Embryonic facial prominence (tissue), 1 donor: ENCODE data around the gene KIF26B.

Experiments used
- DNase-seq: peaks from one replicate; pipeline ENCODE4 v3.0.0-alpha.2; 2016; ENCODE audit errors: extremely low spot score

KIF26B gene

DNA sequence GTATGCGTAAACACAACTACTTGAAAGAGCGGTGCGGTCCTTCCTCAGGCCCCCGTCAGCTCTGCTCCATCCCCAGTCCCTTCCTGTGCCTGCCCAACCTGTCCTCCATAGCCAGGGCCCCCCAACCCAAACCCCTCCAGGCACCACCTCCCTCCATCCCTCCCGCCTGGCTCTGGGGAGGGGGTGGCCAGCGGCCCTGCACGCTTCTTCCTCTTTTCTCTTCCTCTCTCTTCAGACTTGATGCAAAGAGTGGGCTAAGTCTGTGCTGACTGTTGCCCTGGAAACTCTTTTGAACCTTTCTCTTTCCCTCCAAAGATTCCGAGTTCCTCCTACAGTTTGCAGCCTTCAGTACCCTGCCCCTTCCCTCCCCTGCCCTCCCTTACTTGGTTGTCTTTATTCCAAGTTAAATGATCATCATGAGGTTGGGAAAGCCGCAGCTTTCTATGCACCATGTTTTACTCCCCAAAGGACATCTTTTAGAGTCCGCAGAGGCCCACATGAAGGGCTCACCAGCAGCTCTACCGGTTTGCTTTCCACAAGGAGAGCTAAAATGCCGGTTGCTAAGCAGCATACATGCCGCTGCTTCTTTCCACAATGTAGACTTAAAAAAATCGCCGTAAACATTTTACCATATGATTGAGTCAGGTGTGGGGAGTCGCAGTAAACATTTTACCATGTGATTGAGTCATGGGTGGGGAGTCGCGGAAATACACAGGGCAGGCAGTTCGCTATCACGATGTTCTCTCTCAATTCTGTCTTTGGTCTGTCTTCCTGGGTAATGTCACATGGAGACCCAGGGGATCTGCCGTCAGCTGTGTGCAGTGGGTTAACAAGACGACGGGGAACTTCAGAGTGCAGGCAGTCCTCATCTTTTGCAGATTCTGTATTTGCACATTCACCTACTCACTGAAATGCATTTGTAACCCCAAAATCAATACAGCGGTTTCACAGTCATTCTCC is 525.3 kb downstream of the KIF26B start:
- DNase-seq: no peak

DNA sequence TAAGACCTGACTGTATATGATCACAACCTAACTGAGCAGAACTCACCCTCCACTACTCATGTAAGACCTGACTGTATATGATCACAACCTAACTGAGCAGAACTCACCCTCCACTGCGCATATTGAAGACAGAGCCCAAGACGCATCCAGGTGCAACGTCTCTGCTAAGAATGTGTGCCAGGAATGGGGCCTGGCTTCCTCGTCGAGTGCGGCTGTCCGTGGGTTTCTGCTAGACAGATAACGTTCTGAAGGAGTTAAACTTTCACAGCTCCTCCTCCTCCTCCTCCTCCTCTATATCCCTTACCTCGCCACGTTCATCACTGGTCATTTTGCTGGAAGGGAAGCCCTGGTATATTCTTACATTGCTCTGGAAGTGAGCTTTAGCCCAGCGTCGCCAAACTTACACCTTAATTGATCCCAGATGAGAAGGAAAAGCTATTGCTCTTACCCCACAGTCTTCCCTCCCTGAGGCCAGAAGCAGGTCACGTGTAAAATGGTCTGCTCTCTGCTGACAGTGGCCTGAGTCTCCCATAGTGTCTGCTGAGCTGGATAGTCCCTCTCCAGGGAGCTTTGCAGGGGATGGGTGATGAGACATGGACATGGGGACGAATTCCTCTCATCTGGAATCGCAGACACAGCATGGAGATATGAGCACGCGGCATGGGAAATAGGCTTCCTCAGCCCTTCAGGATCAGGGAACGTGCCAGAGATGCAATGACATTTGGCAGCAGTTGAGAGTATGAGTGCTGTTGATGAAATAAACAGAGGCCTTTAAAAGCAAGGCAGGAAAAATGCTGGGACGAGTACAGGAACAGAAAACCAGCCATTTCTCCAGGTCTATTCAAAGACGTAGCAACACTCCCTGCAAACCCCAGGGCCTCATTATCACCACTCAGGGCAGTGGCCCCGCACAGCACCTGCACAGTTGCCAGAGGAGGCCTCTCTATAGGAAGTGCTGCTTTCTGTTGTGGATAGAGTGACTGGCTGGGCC is 528.1 kb downstream of the KIF26B start:
- DNase-seq: no peak

DNA sequence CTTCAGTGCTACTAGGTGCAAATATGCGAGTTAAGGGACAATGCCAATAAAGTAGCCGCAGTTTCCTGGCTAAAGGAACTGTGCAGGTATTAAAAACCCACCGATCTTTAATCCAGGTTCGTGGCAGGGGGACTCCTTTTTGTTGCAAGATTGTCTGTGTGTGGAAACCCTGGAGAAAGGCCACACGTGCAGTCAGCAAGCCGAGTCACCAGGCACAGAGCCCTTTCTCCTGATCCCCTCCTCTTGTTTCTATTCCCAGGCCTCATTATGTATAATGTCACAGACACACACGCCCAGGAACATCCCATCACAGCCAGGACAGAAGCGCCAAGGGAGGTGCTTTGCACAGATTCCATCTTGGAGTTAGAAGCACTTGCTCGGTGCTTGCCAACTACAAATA is 528.9 kb downstream of the KIF26B start:
- no peak for DNase-seq

DNA sequence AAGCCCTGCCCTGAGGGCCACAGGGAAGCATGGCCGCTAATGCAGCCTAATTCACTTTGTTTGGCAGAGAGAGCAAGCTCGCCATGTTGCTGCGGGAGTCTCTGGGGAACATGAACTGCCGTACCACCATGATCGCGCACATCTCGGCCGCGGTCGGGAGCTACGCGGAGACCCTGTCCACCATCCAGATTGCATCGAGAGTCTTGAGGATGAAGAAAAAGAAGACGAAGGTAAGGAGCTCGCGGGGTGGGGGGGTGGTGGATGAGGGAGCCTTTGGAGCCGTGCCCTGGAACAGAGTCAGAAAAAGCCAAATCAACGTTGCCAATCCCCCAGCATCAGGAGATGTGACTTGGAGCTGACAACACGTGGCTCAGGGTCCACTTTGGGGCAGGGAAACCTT is 529.4 kb downstream of the KIF26B start:
- no peak for DNase-seq

DNA sequence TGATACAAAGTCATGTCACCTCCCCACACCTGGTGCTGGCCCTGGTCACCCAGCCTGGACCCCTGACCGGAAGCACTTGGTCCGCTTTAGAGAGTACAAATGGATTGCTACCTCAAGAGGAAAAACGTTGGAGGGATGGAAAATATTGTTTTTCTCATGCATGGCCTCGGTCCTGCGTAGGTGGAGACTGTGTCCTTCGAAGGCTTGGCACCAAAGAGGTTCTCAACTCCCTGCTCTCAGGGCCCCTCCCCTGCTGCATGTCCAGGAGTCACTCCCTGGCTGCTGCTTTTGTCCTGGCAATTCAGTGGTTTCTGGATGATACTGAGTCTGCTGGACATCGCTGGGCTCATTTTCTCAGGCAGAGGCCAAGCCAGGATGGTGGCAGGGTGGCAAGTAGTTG is 529.8 kb downstream of the KIF26B start:
- DNase-seq: no peak

DNA sequence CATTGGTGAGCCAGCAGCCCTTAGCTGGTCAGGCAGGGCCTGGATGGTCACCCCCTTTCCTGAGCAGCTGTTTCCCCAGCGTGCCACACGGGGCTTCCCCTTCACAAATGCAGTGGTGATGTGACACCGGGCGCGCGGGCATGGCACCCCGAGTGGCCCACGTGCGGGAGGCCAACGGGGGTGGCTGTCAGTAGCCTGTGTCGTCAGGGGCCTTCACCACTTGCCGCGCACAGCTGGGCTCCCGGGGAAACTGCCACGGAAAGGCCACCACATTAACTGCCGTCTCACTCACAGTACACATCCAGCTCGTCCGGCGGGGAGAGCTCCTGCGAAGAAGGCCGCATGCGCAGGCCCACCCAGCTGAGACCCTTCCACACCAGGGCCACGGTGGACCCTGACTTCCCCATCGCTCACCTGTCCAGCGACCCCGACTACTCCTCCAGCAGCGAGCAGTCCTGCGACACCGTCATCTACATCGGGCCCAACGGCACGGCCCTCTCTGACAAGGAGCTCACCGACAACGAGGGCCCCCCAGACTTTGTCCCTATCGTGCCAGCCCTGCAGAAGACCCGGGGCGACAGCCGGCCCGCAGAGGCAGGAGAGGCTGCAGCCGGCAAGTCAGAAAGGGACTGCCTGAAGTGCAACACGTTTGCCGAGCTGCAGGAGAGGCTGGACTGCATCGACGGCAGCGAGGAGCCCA is 530.5 kb downstream of the KIF26B start:
- no peak for DNase-seq

DNA sequence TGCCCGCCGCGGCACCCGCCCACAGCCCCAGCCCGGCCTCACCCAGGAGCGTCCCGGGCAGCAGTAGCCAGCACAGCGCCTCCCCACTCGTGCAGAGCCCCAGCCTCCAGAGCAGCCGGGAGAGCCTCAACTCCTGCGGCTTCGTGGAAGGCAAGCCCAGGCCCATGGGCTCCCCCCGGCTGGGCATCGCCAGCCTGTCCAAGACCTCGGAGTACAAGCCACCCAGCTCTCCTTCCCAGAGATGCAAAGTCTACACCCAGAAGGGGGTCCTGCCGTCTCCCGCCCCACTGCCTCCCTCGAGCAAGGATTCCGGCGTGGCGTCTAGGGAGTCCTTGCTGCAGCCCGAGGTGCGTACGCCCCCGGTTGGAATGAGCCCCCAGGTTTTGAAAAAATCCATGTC is 531.2 kb downstream of the KIF26B start:
- no peak for DNase-seq

DNA sequence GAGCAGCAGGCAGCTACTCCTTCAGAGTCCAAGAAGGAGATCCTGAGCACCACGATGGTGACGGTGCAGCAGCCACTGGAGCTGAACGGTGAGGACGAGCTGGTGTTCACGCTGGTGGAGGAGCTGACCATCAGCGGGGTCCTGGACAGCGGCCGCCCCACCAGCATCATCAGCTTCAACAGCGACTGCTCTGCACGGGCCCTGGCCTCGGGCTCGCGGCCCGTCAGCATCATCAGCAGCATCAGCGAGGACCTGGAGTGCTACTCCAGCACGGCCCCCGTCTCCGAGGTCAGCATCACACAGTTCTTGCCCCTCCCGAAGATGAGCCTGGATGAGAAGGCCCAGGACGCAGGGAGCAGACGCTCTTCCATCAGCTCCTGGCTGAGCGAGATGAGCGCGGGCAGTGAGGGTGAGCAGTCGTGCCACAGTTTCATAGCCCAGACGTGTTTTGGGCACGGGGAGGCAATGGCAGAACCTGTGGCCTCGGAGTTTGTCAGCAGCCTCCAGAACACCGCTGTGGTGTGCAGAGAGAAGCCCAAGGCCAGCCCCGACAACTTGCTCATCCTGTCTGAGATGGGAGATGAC is 531.8 kb downstream of the KIF26B start:
- no peak for DNase-seq

DNA sequence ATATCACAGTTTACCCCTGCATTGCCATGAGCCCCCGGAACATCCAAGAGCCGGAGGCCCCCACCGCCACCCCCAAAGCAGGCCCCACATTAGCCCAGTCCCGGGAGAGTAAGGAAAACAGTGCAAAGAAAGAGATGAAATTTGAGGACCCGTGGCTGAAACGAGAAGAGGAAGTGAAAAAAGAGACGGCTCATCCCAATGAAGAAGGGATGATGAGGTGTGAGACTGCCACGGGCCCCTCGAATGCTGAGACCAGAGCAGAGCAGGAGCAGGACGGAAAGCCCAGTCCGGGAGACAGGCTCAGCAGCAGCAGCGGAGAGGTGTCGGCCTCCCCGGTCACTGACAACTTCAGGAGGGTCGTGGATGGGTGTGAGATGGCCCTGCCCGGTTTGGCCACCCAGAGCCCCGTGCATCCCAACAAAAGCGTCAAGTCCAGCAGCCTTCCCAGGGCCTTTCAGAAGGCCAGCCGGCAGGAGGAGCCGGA is 532.4 kb downstream of the KIF26B start:
- no peak for DNase-seq

DNA sequence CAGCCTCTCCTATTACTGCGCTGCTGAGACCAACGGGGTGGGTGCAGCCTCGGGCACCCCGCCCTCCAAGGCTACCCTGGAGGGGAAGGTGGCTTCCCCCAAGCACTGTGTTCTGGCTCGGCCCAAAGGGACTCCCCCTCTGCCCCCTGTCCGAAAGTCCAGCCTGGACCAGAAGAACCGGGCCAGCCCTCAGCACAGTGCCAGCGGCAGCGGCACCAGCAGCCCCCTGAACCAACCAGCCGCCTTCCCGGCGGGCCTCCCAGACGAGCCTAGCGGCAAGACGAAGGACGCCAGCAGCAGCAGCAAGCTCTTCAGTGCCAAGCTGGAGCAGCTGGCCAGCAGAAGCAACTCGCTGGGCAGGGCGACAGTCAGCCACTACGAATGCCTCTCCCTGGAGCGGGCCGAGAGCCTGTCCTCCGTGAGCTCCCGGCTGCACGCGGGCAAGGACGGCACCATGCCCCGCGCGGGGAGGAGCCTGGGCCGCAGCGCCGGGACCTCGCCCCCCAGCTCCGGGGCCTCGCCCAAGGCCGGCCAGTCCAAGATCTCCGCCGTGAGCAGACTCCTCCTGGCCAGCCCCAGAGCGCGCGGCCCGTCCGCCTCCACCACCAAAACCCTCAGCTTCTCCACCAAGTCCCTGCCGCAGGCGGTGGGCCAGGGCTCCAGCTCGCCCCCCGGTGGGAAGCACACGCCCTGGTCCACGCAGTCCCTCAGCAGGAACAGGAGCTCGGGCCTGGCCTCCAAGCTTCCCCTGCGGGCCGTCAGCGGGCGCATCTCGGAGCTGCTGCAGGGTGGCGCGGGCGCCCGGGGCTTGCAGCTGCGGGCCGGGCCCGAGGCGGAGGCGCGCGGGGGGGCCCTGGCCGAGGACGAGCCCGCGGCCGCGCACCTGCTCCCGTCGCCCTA is 533.1 kb downstream of the KIF26B start:
- DNase-seq: no peak

DNA sequence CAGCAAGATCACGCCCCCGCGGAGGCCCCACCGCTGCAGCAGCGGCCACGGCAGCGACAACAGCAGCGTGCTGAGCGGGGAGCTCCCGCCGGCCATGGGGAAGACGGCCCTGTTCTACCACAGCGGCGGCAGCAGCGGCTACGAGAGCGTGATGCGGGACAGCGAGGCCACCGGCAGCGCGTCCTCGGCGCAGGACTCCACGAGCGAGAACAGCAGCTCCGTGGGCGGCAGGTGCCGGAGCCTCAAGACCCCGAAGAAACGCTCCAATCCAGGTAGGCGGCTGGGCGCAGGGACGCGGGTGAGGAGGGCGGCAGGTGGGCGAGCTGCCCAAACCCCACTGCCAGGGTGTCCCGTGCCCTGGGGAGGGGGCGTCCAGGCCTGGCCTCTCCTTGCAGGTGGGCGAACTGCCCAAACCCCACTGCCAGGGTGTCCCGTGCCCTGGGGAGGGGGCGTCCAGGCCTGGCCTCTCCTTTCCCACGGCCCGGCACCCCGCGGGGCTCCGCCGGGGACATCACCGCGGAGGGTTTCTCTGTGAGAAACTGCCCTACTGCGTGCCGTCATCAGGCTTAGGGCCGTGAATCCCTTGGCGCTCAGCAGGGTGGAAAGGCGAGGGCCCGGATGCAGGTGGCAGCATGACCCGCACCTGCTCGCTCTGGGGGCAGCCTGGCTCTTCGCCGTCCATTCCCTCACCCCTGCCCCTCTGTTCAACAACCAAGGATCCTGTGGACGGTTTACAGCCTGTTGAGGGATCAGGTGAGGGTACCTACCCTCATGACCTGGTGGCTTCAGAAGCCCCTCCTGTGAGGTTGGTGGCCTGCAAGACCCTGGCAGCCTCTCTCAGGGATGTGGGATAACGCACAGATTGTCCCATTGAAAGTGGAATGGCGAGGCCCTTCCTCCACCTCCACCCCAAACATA is 534.0 kb downstream of the KIF26B start:
- no peak for DNase-seq

DNA sequence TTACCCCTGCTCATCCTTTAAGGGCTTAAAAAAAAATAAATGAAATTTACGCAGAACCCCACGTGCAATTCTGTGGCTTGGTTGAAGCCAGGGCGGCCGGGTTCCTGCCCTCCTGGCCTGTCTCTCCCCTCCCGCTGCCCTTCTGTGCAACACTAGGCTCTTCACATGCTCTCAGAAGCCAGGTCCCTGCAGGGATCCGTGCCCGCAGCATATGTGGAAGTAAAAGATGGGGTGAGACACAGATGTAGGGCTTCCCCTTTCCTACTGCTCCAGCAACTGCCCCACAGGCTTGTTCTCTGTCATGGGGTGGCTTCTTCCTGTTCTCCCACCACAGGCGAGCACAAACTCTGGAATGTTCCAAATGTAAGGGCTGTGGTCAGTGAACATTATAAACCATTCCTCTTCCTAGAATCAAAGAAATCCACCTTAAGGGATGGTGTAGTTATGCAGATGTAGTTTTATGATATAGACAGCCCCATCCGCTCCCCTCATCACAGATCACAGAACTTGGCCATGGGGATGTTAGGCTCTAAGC is 535.4 kb downstream of the KIF26B start:
- no peak for DNase-seq

DNA sequence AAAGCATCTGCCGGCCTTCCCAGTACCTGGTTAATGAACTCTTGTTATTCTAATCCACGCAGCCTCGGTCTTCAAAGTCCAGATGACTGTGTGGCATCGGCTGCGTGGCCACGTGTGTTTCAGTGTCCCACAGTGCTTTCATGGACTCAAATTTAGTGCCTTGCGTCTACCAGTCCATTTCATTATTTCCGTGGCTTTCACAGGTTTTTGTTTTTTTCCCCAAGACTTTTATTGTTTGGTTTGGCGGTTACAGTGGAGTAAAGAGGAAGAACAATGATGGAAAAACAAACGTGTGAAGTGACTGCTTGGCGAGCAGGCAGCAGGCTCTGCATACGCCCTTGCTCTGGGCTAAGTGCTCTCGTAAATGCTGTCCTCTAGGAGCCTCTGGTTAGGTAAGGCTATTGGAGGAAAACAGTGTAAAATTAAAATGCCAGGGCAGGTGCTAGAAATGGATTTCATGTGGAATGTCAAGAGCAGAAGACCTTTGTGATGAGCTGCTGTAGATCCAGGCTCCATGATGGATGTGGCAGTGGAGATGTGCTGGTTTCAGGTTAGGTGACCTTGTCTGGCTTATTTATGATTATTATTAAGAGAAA is 536.3 kb downstream of the KIF26B start:
- no peak for DNase-seq

DNA sequence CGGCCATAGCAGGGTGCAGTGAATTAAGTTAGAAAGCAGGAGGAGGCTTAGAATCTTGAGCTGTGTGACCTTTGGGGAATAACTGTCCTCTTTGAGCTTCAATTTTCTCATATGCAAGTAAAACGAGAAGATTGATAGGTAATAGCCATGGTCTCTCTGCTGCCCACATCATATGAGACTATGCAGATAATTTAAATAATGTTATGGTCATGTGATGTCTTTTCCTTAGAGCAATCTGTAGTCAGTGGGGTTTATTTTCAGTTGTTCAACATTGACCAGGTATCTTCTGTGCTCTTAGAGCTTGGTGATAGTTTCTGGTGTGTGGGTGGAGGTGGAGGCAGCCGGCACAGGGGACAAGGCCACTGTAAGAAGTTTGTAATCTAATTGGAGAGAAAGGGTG is 537.1 kb downstream of the KIF26B start:
- no peak for DNase-seq

DNA sequence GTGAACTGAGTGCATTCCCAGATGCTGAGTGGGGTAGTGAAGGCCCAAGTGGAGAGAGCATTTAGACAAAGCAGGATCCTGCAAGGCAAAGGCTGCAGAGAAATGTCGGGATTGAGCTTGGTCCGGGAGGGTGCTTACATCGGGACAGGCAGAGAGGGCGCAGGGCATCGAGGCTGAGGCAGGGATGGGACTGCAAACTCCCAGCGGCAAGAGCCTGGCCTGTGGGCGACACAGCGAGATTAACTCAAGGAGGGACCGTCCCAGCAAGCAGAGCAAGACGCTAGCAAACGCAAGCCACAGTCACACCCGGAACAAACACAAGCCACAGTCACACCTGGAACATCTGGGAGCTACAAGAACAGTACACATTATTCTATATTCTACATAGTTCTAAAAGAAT is 537.5 kb downstream of the KIF26B start:
- DNase-seq: no peak

DNA sequence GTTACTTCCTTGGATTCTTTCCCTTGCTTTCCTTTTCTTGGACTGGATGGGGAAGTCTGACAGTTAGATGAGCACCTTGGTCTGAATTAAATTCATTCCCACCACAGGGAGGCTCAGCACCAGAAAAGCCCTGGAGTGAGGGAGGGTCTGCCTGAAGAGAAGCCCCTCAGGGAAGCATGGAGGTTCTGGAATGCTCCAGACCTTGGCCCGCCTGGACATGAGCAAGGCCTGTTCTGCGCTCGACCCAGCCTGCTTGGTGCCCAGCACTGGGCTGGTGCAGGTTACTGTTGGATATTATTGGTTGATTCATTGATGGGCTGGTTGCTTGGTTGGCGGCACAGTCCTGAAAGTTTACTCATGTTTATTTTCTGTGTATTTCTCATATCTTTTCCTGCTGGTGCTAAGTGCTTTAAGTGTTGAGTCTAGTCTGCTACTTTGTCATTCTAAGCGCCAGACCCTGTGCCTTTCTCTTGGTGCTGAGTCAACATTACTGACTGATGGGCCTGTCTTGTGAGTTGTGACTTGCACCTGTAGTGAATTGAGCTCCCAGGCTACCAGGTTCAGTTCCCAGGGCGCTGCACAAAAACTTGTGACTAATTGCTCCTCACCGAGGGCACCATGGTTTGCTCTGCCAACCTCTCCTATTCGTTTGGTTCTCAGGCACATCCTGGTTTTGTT is 538.5 kb downstream of the KIF26B start:
- DNase-seq: no peak

DNA sequence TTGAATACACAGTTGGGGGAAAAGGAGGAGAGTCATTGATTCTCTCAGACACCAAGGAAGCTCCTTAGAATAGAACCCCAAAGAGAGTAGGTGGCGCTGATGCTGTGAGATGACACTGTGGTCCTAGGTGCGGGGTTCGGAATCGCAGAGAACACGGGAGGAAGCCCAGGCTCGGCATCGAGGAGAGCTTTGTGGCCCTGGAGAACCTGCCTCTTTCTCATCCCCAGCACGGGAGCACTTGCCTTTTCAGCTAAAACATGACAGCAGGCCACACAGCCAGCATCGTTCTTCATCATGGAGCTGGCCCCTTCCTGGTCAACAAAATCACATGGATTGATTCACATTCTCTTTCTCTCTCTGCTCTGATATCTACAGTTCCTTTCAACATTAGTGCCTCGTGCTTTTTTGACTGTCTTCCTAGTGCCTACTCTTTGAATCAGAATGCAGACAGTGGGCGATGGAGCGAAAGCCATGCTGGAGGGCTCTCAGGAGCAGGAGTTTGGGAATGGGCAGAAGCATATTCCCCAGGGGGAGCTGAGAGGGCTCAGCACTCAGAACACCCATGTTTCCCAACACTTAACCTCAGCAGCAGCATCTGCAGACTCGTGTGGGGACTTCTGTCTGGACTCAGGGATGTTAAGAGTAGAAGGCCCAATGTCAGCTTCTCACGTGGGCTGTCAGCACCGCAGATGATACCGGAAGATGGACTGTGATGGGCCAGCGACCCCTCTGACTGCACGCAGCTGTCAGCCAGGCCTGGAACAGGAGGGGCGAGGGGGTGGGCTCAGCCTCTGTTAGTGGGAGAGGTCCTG is 539.4 kb downstream of the KIF26B start:
- no peak for DNase-seq
